ENCODE results near the gene HNRNPCL4.
"Not testable (repeated sequence)": the region's sequence is repeated elsewhere in the genome, so short reads cannot be mapped to it uniquely, and the experiment has no call there.

The HNRNPCL4 gene

GRCh38 chr1:13165531-13165930, at the start of gene HNRNPCL4:
HNRNPCL4 (minus strand) TSS chr1:13165631; CDS start chr1:13165467, 164 bp downstream.
- not testable (repeated sequence) for DNase-seq

GRCh38 chr1:13208712-13209111, 43.3 kb upstream of the HNRNPCL4 start:
- DNase-seq = not testable (repeated sequence)

- not testable (repeated sequence) for DNase-seq
Measured at GRCh38 chr1:13201309-13201708, 35.9 kb upstream of the HNRNPCL4 start, which contains the start of gene PRAMEF13. PRAMEF13 (minus strand) TSS chr1:13201409; CDS start chr1:13199589, 1,820 bp downstream.

- DNase-seq = not testable (repeated sequence)
Measured at GRCh38 chr1:13171548-13171947, 6.1 kb upstream of the HNRNPCL4 start, which contains the start of gene PRAMEF9. PRAMEF9 (plus strand) TSS chr1:13171848; CDS start chr1:13175281, 3,433 bp downstream.

- not testable (repeated sequence) for DNase-seq
Measured at GRCh38 chr1:13155909-13156308, 9.5 kb downstream of the HNRNPCL4 start, which contains the start of gene PRAMEF26. PRAMEF26 (minus strand) TSS chr1:13156009; CDS start chr1:13153095, 2,914 bp downstream.

- DNase-seq = not testable (repeated sequence)
Measured at GRCh38 chr1:13116754-13117153, 48.7 kb downstream of the HNRNPCL4 start, which contains the start of gene HNRNPCL2. HNRNPCL2 (minus strand) TSS chr1:13116854; CDS start chr1:13116400, 454 bp downstream.

Measured in AML-193 (cell line).